ENCODE data around the gene GLCCI1.

DNA sequence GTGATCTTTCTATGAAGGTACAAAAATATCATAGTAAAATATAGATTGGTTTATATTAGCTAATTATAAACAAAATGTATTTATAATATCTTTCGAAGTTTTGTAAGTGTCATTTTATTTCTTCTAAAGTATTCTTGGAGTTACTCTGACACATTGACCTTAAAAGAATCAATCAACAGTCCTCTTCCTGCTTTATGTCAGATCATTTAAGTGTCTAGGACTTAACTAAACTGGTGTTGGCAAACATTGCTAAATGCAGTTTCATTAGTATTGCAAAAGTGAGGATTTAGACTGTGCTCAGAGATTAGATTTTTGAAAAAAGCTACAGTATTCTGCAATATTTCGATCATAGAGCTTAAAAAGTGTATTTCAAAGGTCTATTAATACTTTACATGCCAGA lies 10.3 kb downstream of the GLCCI1 start:
- TF ChIP-seq EZH2 (IDR thresholded peaks at IDR 0.05) (no peak), POLR2AphosphoS5 (IDR thresholded peaks at IDR 0.05; ENCODE audit: borderline replicate concordance, low read depth, low read length) (no peak)

All from SK-N-MC (cell line).